HepG2 (cell line): ENCODE results near the gene GLCE. TPM values are rescaled to one million over a fixed set of nuclear protein-coding genes. Genes with fewer than 3 reads are reported as not detected.

Experiments used
- ATAC-seq: fragments of 200-7000 bp; cut with Tn5 transposase; 3 replicates; pipeline ENCODE4 v1.9.1; 2020; ENCODE audit warnings: mild to moderate bottlenecking, moderate library complexity
- BruUV-seq: library from RNA; stranded (reverse); fragments of 400-500 nt; replicated peaks from 2 replicates; lab custom pipeline; 2021; lab: Mats Ljungman, UMichigan
- CTCF ChIA-PET: fragments of 300-600 bp; formaldehyde crosslinking; extraction: SDS; loops from one replicate; lab custom pipeline; 2021; ENCODE audit warnings: low total read pairs, inconsistent platforms, low intra/inter-chr PET ratio; lab: Yijun Ruan, JAX
- POLR2A ChIA-PET: fragments of 350-600 bp; sonication (Branson Sonifier 250); formaldehyde crosslinking; loops from one replicate; lab custom pipeline; 2020; ENCODE audit warnings: antibody characterized with exemption, inconsistent platforms; lab: Yijun Ruan, JAX
- DNase-seq: peaks from one replicate; pipeline ENCODE4 v3.0.0-alpha.2; 2015; ENCODE audit warnings: low spot score
- FAIRE-seq: peaks from 3 replicates; lab custom pipeline; 2011; peaks lifted over from hg19 to GRCh38; lab: Jason Lieb, UNC
- H2AFZ ChIP-seq: one replicate; pipeline ENCODE4 v1.6.1; 2011; ENCODE audit warnings: low read length, inconsistent platforms
- H3K27ac ChIP-seq: fragments of 300-600 bp; 3 replicates; pipeline ENCODE4 v1.8.0; 2011; ENCODE audit warnings: mixed run types, mild to moderate bottlenecking, mixed read lengths, low read length, inconsistent platforms; ENCODE audit not compliant: insufficient read depth; ENCODE audit errors: extremely low read length
- H3K27me3 ChIP-seq, 2 experiments: fragments of 200-600 bp in 1 of 2; 2 replicates in 1 of 2; 3 replicates in 1 of 2; pipeline versions ENCODE4 v1.6.0 to v1.8.0; 2011; ENCODE audit warnings: low read length in 2 of 2, mild to moderate bottlenecking in 2 of 2, moderate library complexity in 2 of 2, inconsistent platforms in 1 of 2; ENCODE audit not compliant: insufficient read depth in 2 of 2, control insufficient read depth in 1 of 2
- H3K36me3 ChIP-seq, 2 experiments: fragments of 200-600 bp in 1 of 2; replicated peaks in 1 of 2; 2 replicates in 1 of 2; 3 replicates in 1 of 2; pipeline versions ENCODE4 v1.5.1 to v1.8.0; 2011; ENCODE audit warnings: low read length in 2 of 2, inconsistent platforms in 1 of 2; ENCODE audit not compliant: insufficient read depth in 2 of 2, control insufficient read depth in 1 of 2
- H3K4me1 ChIP-seq: 2 replicates; pipeline ENCODE4 v1.5.1; 2012; ENCODE audit warnings: low read length, inconsistent platforms; ENCODE audit not compliant: insufficient read depth
- H3K4me2 ChIP-seq: 2 replicates; pipeline ENCODE4 v1.6.0; 2011; ENCODE audit warnings: low read depth, low read length, inconsistent platforms
- H3K4me3 ChIP-seq, 3 experiments: fragments of 200-600 bp in 1 of 3; sonication (generic), shearing (Covaris generic) in 1 of 3; replicated peaks in 1 of 3; 2 replicates each; pipeline ENCODE4 v1.5.1; 2011 to 2016; ENCODE audit warnings: low read length in 3 of 3, inconsistent platforms in 2 of 3, low read depth in 2 of 3, mild to moderate bottlenecking in 2 of 3, control low read depth in 1 of 3, mixed read lengths in 1 of 3; ENCODE audit not compliant: insufficient read depth in 1 of 3
- H3K79me2 ChIP-seq: one replicate; pipeline ENCODE4 v1.6.1; 2011; ENCODE audit warnings: low read length, inconsistent platforms; ENCODE audit not compliant: insufficient read depth
- H3K9ac ChIP-seq: 2 replicates; pipeline ENCODE4 v1.6.0; 2011; ENCODE audit warnings: mild to moderate bottlenecking, low read depth, low read length, inconsistent platforms; ENCODE audit not compliant: insufficient read depth
- H3K9me3 ChIP-seq: 2 replicates; pipeline ENCODE4 v1.5.1; 2012; ENCODE audit warnings: mild to moderate bottlenecking, low read length
- H4K20me1 ChIP-seq: 2 replicates; pipeline ENCODE4 v1.6.0; 2011; ENCODE audit warnings: inconsistent platforms, mild to moderate bottlenecking, low read length, moderate library complexity; ENCODE audit not compliant: insufficient read depth
- E2F2 ChIP-seq: sonication (generic); formaldehyde crosslinking; IDR thresholded peaks from 2 replicates; pipeline ENCODE4 v1.4.0; 2020; ENCODE audit warnings: missing genetic modification reagents, borderline replicate concordance
- IRX3 ChIP-seq: sonication (generic); formaldehyde crosslinking; IDR thresholded peaks from 2 replicates; pipeline ENCODE4 v1.8.1; 2023; ENCODE audit warnings: mild to moderate bottlenecking, low read depth, missing genetic modification reagents, borderline replicate concordance
- PRDM10 ChIP-seq: sonication (generic); formaldehyde crosslinking; IDR thresholded peaks from 2 replicates; pipeline ENCODE4 v1.4.0; 2020; ENCODE audit warnings: low read depth, missing genetic modification reagents
- RELA ChIP-seq: sonication (generic); formaldehyde crosslinking; IDR thresholded peaks from 2 replicates; pipeline ENCODE4 v1.4.0; 2020; ENCODE audit warnings: missing genetic modification reagents
- RXRA ChIP-seq: sonication (generic); formaldehyde crosslinking; IDR thresholded peaks from 2 replicates; pipeline ENCODE4 v1.5.1; 2020; ENCODE audit warnings: missing genetic modification reagents
- ZBTB33 ChIP-seq: sonication (generic); formaldehyde crosslinking; IDR thresholded peaks from 2 replicates; pipeline ENCODE4 v1.4.0; 2020; ENCODE audit warnings: missing genetic modification reagents
- ZNF383 ChIP-seq: sonication (generic); formaldehyde crosslinking; IDR thresholded peaks from 2 replicates; pipeline ENCODE4 v1.4.0; 2020; ENCODE audit warnings: missing genetic modification reagents, mild to moderate bottlenecking, borderline replicate concordance
- ZNF563 ChIP-seq: sonication (generic); formaldehyde crosslinking; IDR thresholded peaks from 2 replicates; pipeline ENCODE4 v1.8.0; 2022; ENCODE audit warnings: mild to moderate bottlenecking, moderate library complexity, missing genetic modification reagents
- WGBS: methylation state at CpG from one replicate; pipeline ENCODE4 v1.1.6; 2017; ENCODE audit warnings: low lambda C conversion rate; 5-methylcytosine and 5-hydroxymethylcytosine counted together
- in situ Hi-C: cut with HindIII; loops from 2 replicates; pipeline ENCODE4 v1.10.0; 2017; ENCODE audit warnings: low pct_unique_long_range_greater_than_20kb; ENCODE audit not compliant: extremely low pct_ligation_motif_present
- intact Hi-C: fragments of 100-400 bp; cut with micrococcal nuclease; formaldehyde crosslinking; loops from one replicate; pipeline ENCODE4 v1.10.0; 2022; ENCODE audit not compliant: unreplicated experiment
- polyA plus RNA-seq, 8 experiments: library from polyadenylated mRNA; depleted of rRNA in 3 of 8; stranded (reverse) in 7 of 8; unstranded in 1 of 8; fragments of >200 nt; fragmentation: Illumina TruSeq in 4 of 8; extraction: Trizol in 4 of 8; gene quantifications; 2 replicates each; pipeline versions ENCODE4 v1.2.1 to v1.2.3, GENCODE V29; 2011 to 2016; ENCODE audit warnings: low read depth in 4 of 8, missing spikeins in 1 of 8, mixed read lengths in 1 of 8; ENCODE audit not compliant: insufficient read depth in 1 of 8
- total RNA-seq, 5 experiments: library from RNA; depleted of rRNA; stranded (reverse); fragments of >200 nt; fragmentation: Illumina TruSeq; extraction: Trizol; gene quantifications; 2 replicates each; pipeline ENCODE4 v1.2.3, GENCODE V29; 2016; ENCODE audit warnings: low read depth in 1 of 5

Gene GLCE
- total and polyA plus RNA-seq, 2 of the 13 experiments (the other 11 are each of a cell fraction or from before 2014, with no cell fraction given): 12.9 to 23.4 TPM

- no peak for TF ChIP-seq RELA (CRISPR knock-in tag)
- TF ChIP-seq ZNF563 (CRISPR knock-in tag): no peak
Measured at GRCh38 chr15:69121198-69121828, 39.1 kb upstream of the GLCE start (continued).

GRCh38 chr15:69125236-69125635 is 35.2 kb upstream of the GLCE start:
- FAIRE-seq: no peak
- no peak for TF ChIP-seq ZNF383 (CRISPR knock-in tag)
- no peak for TF ChIP-seq E2F2 (CRISPR knock-in tag)
- 0 out of 2 replicates have a peak, but pooled peaks have one; percentile 5 for TF ChIP-seq PRDM10 (CRISPR knock-in tag)
- TF ChIP-seq IRX3: no peak
- TF ChIP-seq ZBTB33 (CRISPR knock-in tag): peak; percentile 84; the same call in 1 of the 2 replicates
- no peak for TF ChIP-seq RXRA (CRISPR knock-in tag)
- Histone ChIP-seq H3K27me3 (peaks cover 1 to 18% of the 10 kb centered on the region in 2 experiments; a peak in 1 of 5 replicates), H3K79me2 (no peaks in the 10 kb centered on the region), H3K9ac (no peak overlapping the region), H3K27ac (no peak overlapping the region), H3K4me2 (no peak overlapping the region), H4K20me1 (no peaks in the 10 kb centered on the region), H3K4me3 (no peak overlapping the region), H2AFZ (no peak overlapping the region), H3K36me3 (no peaks in the 10 kb centered on the region), H3K9me3 (no peaks in the 10 kb centered on the region), H3K4me1 (peaks cover 43% of the 10 kb centered on the region)
- in situ Hi-C loops: no loop called here
- intact Hi-C loops: no loop called here
- ATAC-seq: peak; percentile 24; the same call in 2 of the 3 replicates
- CTCF ChIA-PET: no interaction called here
- POLR2A ChIA-PET: interaction anchor here (3.5 kb wide), 1 partner anchor 36 kb away, joined by 29 read pairs; the partner anchor contains the start of gene GLCE
- no peak for DNase-seq
- 44% methylated on average over 7 of the region's 8 CpGs for WGBS
- BruUV-seq: no TSS peak
